KMS-11 (cell line): ENCODE results near the gene TTC19.

ENCODE experiments used
- H2AFZ ChIP-seq: fragments of 200-600 bp; sonication (generic); 2 replicates; pipeline ENCODE4 v1.6.1; 2016; ENCODE audit warnings: antibody characterized with exemption, mixed run types, low read depth
- H3K27ac ChIP-seq: fragments of 200-600 bp; sonication (generic); 2 replicates; pipeline ENCODE4 v1.6.1; 2016; ENCODE audit warnings: mild to moderate bottlenecking, mixed run types
- H3K27me3 ChIP-seq: fragments of 200-600 bp; sonication (generic); 2 replicates; pipeline ENCODE4 v1.6.1; 2017; ENCODE audit warnings: mild to moderate bottlenecking, low read depth, mixed run types, moderate library complexity; ENCODE audit not compliant: insufficient read depth
- H3K36me3 ChIP-seq: fragments of 200-600 bp; sonication (generic); 2 replicates; pipeline ENCODE4 v1.6.1; 2017; ENCODE audit warnings: mild to moderate bottlenecking, mixed run types; ENCODE audit not compliant: insufficient read depth
- H3K4me1 ChIP-seq: fragments of 200-600 bp; sonication (generic); 2 replicates; pipeline ENCODE4 v1.6.1; 2016; ENCODE audit warnings: mild to moderate bottlenecking, low read depth, mixed run types; ENCODE audit not compliant: poor library complexity, severe bottlenecking
- H3K4me2 ChIP-seq: fragments of 200-600 bp; sonication (generic); 2 replicates; pipeline ENCODE4 v1.7.0; 2016; ENCODE audit warnings: mild to moderate bottlenecking, mixed run types
- H3K4me3 ChIP-seq: fragments of 200-600 bp; sonication (generic); IDR thresholded peaks from 2 replicates; pipeline ENCODE4 v1.6.1; 2017; ENCODE audit warnings: low read depth, low read length, mixed read lengths; ENCODE audit not compliant: insufficient read depth
- H3K79me2 ChIP-seq: fragments of 200-600 bp; sonication (generic); 2 replicates; pipeline ENCODE4 v1.6.1; 2016; ENCODE audit warnings: low read depth, mixed run types; ENCODE audit not compliant: insufficient read depth
- H3K9ac ChIP-seq: fragments of 200-600 bp; sonication (generic); 2 replicates; pipeline ENCODE4 v1.6.1; 2016; ENCODE audit warnings: mild to moderate bottlenecking, mixed run types
- H4K20me1 ChIP-seq: fragments of 200-600 bp; sonication (generic); 2 replicates; pipeline ENCODE4 v1.6.1; 2016; ENCODE audit warnings: mild to moderate bottlenecking, mixed run types; ENCODE audit not compliant: insufficient read depth
- CTCF ChIP-seq: fragments of 200-600 bp; sonication (generic); conservative IDR thresholded peaks from 2 replicates; pipeline ENCODE4 v1.6.1; 2017; ENCODE audit warnings: low read depth, mild to moderate bottlenecking, antibody characterized with exemption, low read length, moderate library complexity, mixed read lengths

Gene TTC19

GRCh38 chr17:16061631-16062030 is 62.0 kb downstream of the TTC19 start:
- H3K4me3 ChIP-seq = no peak overlapping the region
- H3K9ac ChIP-seq = no peak overlapping the region
- H3K4me1 ChIP-seq = no peaks in the 10 kb centered on the region
- no peak overlapping the region for H3K4me2 ChIP-seq
- H3K27ac ChIP-seq = no peak overlapping the region
- H3K36me3 ChIP-seq = no peaks in the 10 kb centered on the region
- H4K20me1 ChIP-seq = no peaks in the 10 kb centered on the region
- no peaks in the 10 kb centered on the region for H3K79me2 ChIP-seq
- no peak for TF ChIP-seq CTCF
- H3K27me3 ChIP-seq = no peaks in the 10 kb centered on the region
- no peak overlapping the region for H2AFZ ChIP-seq

- Histone ChIP-seq H3K4me2 (no peak overlapping the region), H3K79me2 (no peaks in the 10 kb centered on the region), H3K4me3 (no peak overlapping the region), H3K9ac (no peak overlapping the region), H3K4me1 (no peaks in the 10 kb centered on the region), H3K36me3 (no peaks in the 10 kb centered on the region), H3K27ac (no peak overlapping the region), H2AFZ (no peak overlapping the region), H4K20me1 (no peaks in the 10 kb centered on the region), H3K27me3 (no peaks in the 10 kb centered on the region)
- TF ChIP-seq CTCF = no peak
Measured at GRCh38 chr17:16066125-16066524, 66.5 kb downstream of the TTC19 start.

GRCh38 chr17:16068323-16068722 is 68.7 kb downstream of the TTC19 start:
- no peaks in the 10 kb centered on the region for H3K36me3 ChIP-seq
- H3K9ac ChIP-seq = no peak overlapping the region
- H3K79me2 ChIP-seq = no peaks in the 10 kb centered on the region
- H3K27me3 ChIP-seq = no peaks in the 10 kb centered on the region
- no peak overlapping the region for H3K4me3 ChIP-seq
- no peak overlapping the region for H3K4me2 ChIP-seq
- no peaks in the 10 kb centered on the region for H3K4me1 ChIP-seq
- no peak for TF ChIP-seq CTCF
- no peak overlapping the region for H3K27ac ChIP-seq
- H4K20me1 ChIP-seq = no peaks in the 10 kb centered on the region
- H2AFZ ChIP-seq = no peak overlapping the region

GRCh38 chr17:16072031-16072430 is 72.4 kb downstream of the TTC19 start:
- Histone ChIP-seq H3K9ac (no peak overlapping the region), H3K4me1 (no peaks in the 10 kb centered on the region), H3K36me3 (no peaks in the 10 kb centered on the region), H3K27ac (no peak overlapping the region), H3K27me3 (no peaks in the 10 kb centered on the region), H3K79me2 (no peaks in the 10 kb centered on the region), H2AFZ (no peak overlapping the region), H3K4me3 (no peak overlapping the region), H3K4me2 (no peak overlapping the region), H4K20me1 (no peaks in the 10 kb centered on the region)
- TF ChIP-seq CTCF = no peak

- H3K36me3 ChIP-seq = no peaks in the 10 kb centered on the region
- H3K27me3 ChIP-seq = no peaks in the 10 kb centered on the region
Measured at GRCh38 chr17:16073845-16074244, 74.2 kb downstream of the TTC19 start.

More at GRCh38 chr17:16073845-16074244, 74.2 kb downstream of the TTC19 start:
- H3K4me1 ChIP-seq = no peaks in the 10 kb centered on the region
- H3K4me2 ChIP-seq = no peak overlapping the region
- no peak for TF ChIP-seq CTCF
- no peaks in the 10 kb centered on the region for H3K79me2 ChIP-seq
- H3K4me3 ChIP-seq = no peak overlapping the region
- H2AFZ ChIP-seq = no peak overlapping the region
- H4K20me1 ChIP-seq = no peaks in the 10 kb centered on the region
- no peak overlapping the region for H3K9ac ChIP-seq
- H3K27ac ChIP-seq = no peak overlapping the region
